Measurements from ENCODE around the gene ZBTB16. TPM values are rescaled to one million over a fixed set of nuclear protein-coding genes. Genes with fewer than 3 reads are reported as not detected.

ZBTB16 gene
- total and polyA plus RNA-seq, 2 of the 4 experiments (the other 2 are of a cell fraction) = not detected

GRCh38 chr11:114044042-114044871, 15.3 kb upstream of the ZBTB16 start:
- no peak for DNase-seq
- TF ChIP-seq CTCF (conservative IDR thresholded peaks at IDR 0.05; ENCODE audit: low read depth, low read length) (no peak), POLR2A (IDR thresholded peaks at IDR 0.05; ENCODE audit: low read depth, low read length) (no peak), SMC3 (IDR thresholded peaks at IDR 0.05; ENCODE audit: low read depth, low read length) (no peak), RFX5 (IDR thresholded peaks at IDR 0.05; ENCODE audit: low read depth, low read length) (no peak), MXI1 (IDR thresholded peaks at IDR 0.05; ENCODE audit: borderline replicate concordance, low read depth, low read length) (no peak), CHD1 (IDR thresholded peaks at IDR 0.05; ENCODE audit: low read depth, low read length) (no peak), BHLHE40 (IDR thresholded peaks at IDR 0.05; ENCODE audit: low read depth, low read length) (no peak), MAFK (IDR thresholded peaks at IDR 0.05; ENCODE audit: low read depth, low read length) (no peak), USF2 (IDR thresholded peaks at IDR 0.05; ENCODE audit: low read depth, low read length) (no peak)
- no peak overlapping the region for H2AK5ac ChIP-seq (ENCODE audit: low read depth, low read length)
- no peaks in the 10 kb centered on the region for H3K9me3 ChIP-seq (ENCODE audit: control insufficient read depth, insufficient read depth, low read length)
- H3K79me1 ChIP-seq (ENCODE audit: low read depth in 1 of 2, low read length in 2 of 2) = no peaks in the 10 kb centered on the region
- H2BK120ac ChIP-seq (ENCODE audit: low read depth, low read length) = no peak overlapping the region
- H2BK20ac ChIP-seq (ENCODE audit: low read depth, low read length) = no peak overlapping the region
- no peak overlapping the region for H3K56ac ChIP-seq (ENCODE audit: extremely low read depth, insufficient read depth, low read length)
- no CpG with 5 or more reads among the region's 10 CpGs for WGBS, 2 experiments (ENCODE audit: extremely low coverage in 2 of 2, insufficient read length in 1 of 2)
- H3K4me1 ChIP-seq (ENCODE audit: control insufficient read depth, insufficient read depth, low read length) = no peaks in the 10 kb centered on the region
- H3K9me1 ChIP-seq (ENCODE audit: insufficient read depth, low read length) = no peaks in the 10 kb centered on the region
- no peaks in the 10 kb centered on the region for H4K20me1 ChIP-seq (ENCODE audit: insufficient read depth, low read length)
- H4K91ac ChIP-seq (ENCODE audit: insufficient read depth, low read depth, low read length) = no peak overlapping the region
- H2BK5ac ChIP-seq (ENCODE audit: low read depth, low read length, poor library complexity, severe bottlenecking) = no peak overlapping the region
- peaks cover 2% of the 10 kb centered on the region; the same call in 1 of the 2 replicates for H3K27me3 ChIP-seq (ENCODE audit: control insufficient read depth, insufficient read depth, low read length)
- no peak overlapping the region for H3K4ac ChIP-seq (ENCODE audit: low read depth, low read length)
- no peak overlapping the region for H3K14ac ChIP-seq (replicated peaks; ENCODE audit: low read depth, low read length)
- H3K27ac ChIP-seq (ENCODE audit: insufficient read depth, low read length) = no peak overlapping the region
- no peaks in the 10 kb centered on the region for H3K36me3 ChIP-seq (ENCODE audit: control insufficient read depth, insufficient read depth, low read length)
- no peak overlapping the region for H3K9ac ChIP-seq (ENCODE audit: low read depth, low read length)
- no peak overlapping the region for H3K18ac ChIP-seq (ENCODE audit: low read depth, low read length)
- intact Hi-C loops (cut with micrococcal nuclease) = no loop called here
- no peak overlapping the region for H2BK15ac ChIP-seq (ENCODE audit: low read depth, low read length)
- in situ Hi-C loops (cut with MboI; ENCODE audit: low sequenced_read_pairs) = no loop called here
- no peak overlapping the region for H2AFZ ChIP-seq (replicated peaks; ENCODE audit: low read length, poor library complexity)
- no peak overlapping the region for H2AK9ac ChIP-seq (replicated peaks; ENCODE audit: low read depth, low read length, poor library complexity)
- ChIA-PET CTCF (no interaction called here), POLR2A (ENCODE audit: unreplicated experiment) (no interaction called here)
- BruUV-seq (replicated peaks) = no TSS peak
- no peak overlapping the region for H4K8ac ChIP-seq (ENCODE audit: low read depth in 2 of 2, low read length in 2 of 2)
- dilution Hi-C loops (cut with HindIII; ENCODE audit: low sequenced_read_pairs, unreplicated experiment) = no loop called here
- no peak overlapping the region for H3K23ac ChIP-seq (ENCODE audit: low read depth, low read length)
- no peak overlapping the region for H4K5ac ChIP-seq (ENCODE audit: low read depth, low read length)
- no peak for ATAC-seq (ENCODE audit: low read depth)
- no peak overlapping the region for H3K4me3 ChIP-seq (ENCODE audit: insufficient read depth, low read depth, low read length)
- no peak overlapping the region for H3K4me2 ChIP-seq (ENCODE audit: low read depth, low read length)

Measured in IMR-90 (cell line).